Osteoblast (primary cell): ENCODE data around the gene RBM39. TPM values are rescaled to one million over a fixed set of nuclear protein-coding genes. Genes with fewer than 3 reads are reported as not detected.
"Not testable (repeated sequence)": the region's sequence is repeated elsewhere in the genome, so short reads cannot be mapped to it uniquely, and the experiment has no call there.

ENCODE experiments used
- DNase-seq: peaks from one replicate; pipeline ENCODE4 v3.0.0; 2011; ENCODE audit warnings: low spot score, mixed read lengths; ENCODE audit not compliant: insufficient read length; ENCODE audit errors: missing footprints
- H2AFZ ChIP-seq: 2 replicates; pipeline ENCODE4 v1.6.0; 2011; ENCODE audit warnings: mild to moderate bottlenecking, low read length
- H3K27ac ChIP-seq: 2 replicates; pipeline ENCODE4 v1.5.1; 2011; ENCODE audit warnings: mild to moderate bottlenecking, low read depth, low read length, moderate library complexity
- H3K27me3 ChIP-seq: 2 replicates; pipeline ENCODE4 v1.6.0; 2012; ENCODE audit warnings: mild to moderate bottlenecking, control low read depth, inconsistent platforms, low read length, moderate library complexity; ENCODE audit not compliant: insufficient read depth
- H3K36me3 ChIP-seq: 2 replicates; pipeline ENCODE4 v1.5.1; 2011; ENCODE audit warnings: mild to moderate bottlenecking, low read length, control low read depth, moderate library complexity; ENCODE audit not compliant: insufficient read depth
- H3K4me1 ChIP-seq: 2 replicates; pipeline ENCODE4 v1.5.1; 2011; ENCODE audit warnings: mild to moderate bottlenecking, low read length, control low read depth, moderate library complexity; ENCODE audit not compliant: insufficient read depth
- H3K4me2 ChIP-seq: 2 replicates; pipeline ENCODE4 v1.6.0; 2011; ENCODE audit warnings: mild to moderate bottlenecking, low read length; ENCODE audit not compliant: insufficient read depth
- H3K4me3 ChIP-seq: fragments of 200-600 bp; sonication (generic); 3 replicates; pipeline ENCODE4 v1.5.1; 2012; ENCODE audit warnings: mild to moderate bottlenecking, low read length, inconsistent platforms; ENCODE audit not compliant: insufficient read depth
- H3K79me2 ChIP-seq: 2 replicates; pipeline ENCODE4 v1.6.0; 2012; ENCODE audit warnings: mild to moderate bottlenecking, low read length, control low read depth, inconsistent platforms; ENCODE audit not compliant: insufficient read depth
- H3K9me3 ChIP-seq: 2 replicates; pipeline ENCODE4 v1.5.1; 2011; ENCODE audit warnings: low read depth, low read length, control low read depth
- H4K20me1 ChIP-seq: 2 replicates; pipeline ENCODE4 v1.6.0; 2012; ENCODE audit warnings: mild to moderate bottlenecking, low read length, control low read depth; ENCODE audit not compliant: insufficient read depth
- CTCF ChIP-seq: IDR thresholded peaks from 2 replicates; pipeline ENCODE4 v1.5.1; 2011; ENCODE audit warnings: mild to moderate bottlenecking, low read depth, low read length, moderate library complexity; ENCODE audit errors: extremely low read depth
- total RNA-seq: library from RNA; depleted of rRNA; stranded (reverse); fragments of >200 nt; gene quantifications from 2 replicates; pipeline ENCODE4 v1.2.3, GENCODE V29; 2012

The RBM39 gene
- total RNA-seq, 1 donor: 300 TPM

- H3K9me3 ChIP-seq: no peaks in the 10 kb centered on the region
- H3K27me3 ChIP-seq: no peaks in the 10 kb centered on the region
- H4K20me1 ChIP-seq: peaks cover 83% of the 10 kb centered on the region
- no peak for TF ChIP-seq CTCF
- peaks cover 98% of the 10 kb centered on the region for H3K79me2 ChIP-seq
- peaks cover 8% of the 10 kb centered on the region for H3K4me1 ChIP-seq
- H3K4me3 ChIP-seq: no peak overlapping the region
- H2AFZ ChIP-seq: no peak overlapping the region
- H3K36me3 ChIP-seq: peaks cover 97% of the 10 kb centered on the region
- no peak overlapping the region for H3K27ac ChIP-seq
- no peak overlapping the region for H3K4me2 ChIP-seq
- no peak for DNase-seq
These were observed 20.8 kb downstream of the RBM39 start for GRCh38 chr20:35721219-35721618.

GRCh38 chr20:35720165-35721123 lies 21.6 kb downstream of the RBM39 start:
- peaks cover 80% of the 10 kb centered on the region for H4K20me1 ChIP-seq
- peak overlapping the region; percentile 5 for H3K27ac ChIP-seq
- peaks cover 99% of the 10 kb centered on the region for H3K36me3 ChIP-seq

GRCh38 chr20:35719717-35720116 lies 22.3 kb downstream of the RBM39 start:
- H3K9me3 ChIP-seq: no peaks in the 10 kb centered on the region
- no peaks in the 10 kb centered on the region for H3K27me3 ChIP-seq
- peaks cover 99% of the 10 kb centered on the region for H3K36me3 ChIP-seq
- no peak for DNase-seq
- no peak overlapping the region for H2AFZ ChIP-seq
- H3K27ac ChIP-seq: peak overlapping the region; percentile 5
- peaks cover 98% of the 10 kb centered on the region for H3K79me2 ChIP-seq
- TF ChIP-seq CTCF: no peak
- peaks cover 8% of the 10 kb centered on the region for H3K4me1 ChIP-seq
- no peak overlapping the region for H3K4me2 ChIP-seq
- no peak overlapping the region for H3K4me3 ChIP-seq
- peaks cover 84% of the 10 kb centered on the region for H4K20me1 ChIP-seq

More at GRCh38 chr20:35720165-35721123, 21.6 kb downstream of the RBM39 start:
- Histone ChIP-seq H3K4me3 (no peak overlapping the region), H3K27me3 (no peaks in the 10 kb centered on the region), H3K4me2 (no peak overlapping the region), H2AFZ (no peak overlapping the region), H3K79me2 (peaks cover 97% of the 10 kb centered on the region), H3K4me1 (peaks cover 8% of the 10 kb centered on the region), H3K9me3 (no peaks in the 10 kb centered on the region)
- TF ChIP-seq CTCF: no peak
- no peak for DNase-seq

- Histone ChIP-seq H3K9me3 (no peaks in the 10 kb centered on the region), H3K79me2 (peaks cover 97% of the 10 kb centered on the region), H3K4me3 (no peak overlapping the region), H2AFZ (no peak overlapping the region), H3K4me1 (peaks cover 8% of the 10 kb centered on the region), H3K27ac (peak overlapping the region; percentile 30), H4K20me1 (peaks cover 83% of the 10 kb centered on the region), H3K36me3 (peaks cover 99% of the 10 kb centered on the region), H3K27me3 (no peaks in the 10 kb centered on the region), H3K4me2 (no peak overlapping the region)
- no peak for DNase-seq
- TF ChIP-seq CTCF: no peak
These were observed 23.0 kb downstream of the RBM39 start for GRCh38 chr20:35718972-35719635.

- not testable (repeated sequence) for DNase-seq, H3K4me2 ChIP-seq, H3K4me3 ChIP-seq, H2AFZ ChIP-seq, H3K9me3 ChIP-seq, H3K4me1 ChIP-seq, H3K27me3 ChIP-seq
- Histone ChIP-seq H3K79me2 (peaks cover 97% of the 10 kb centered on the region), H4K20me1 (peaks cover 84% of the 10 kb centered on the region), H3K27ac (peak overlapping the region; percentile 30), H3K36me3 (peaks cover 99% of the 10 kb centered on the region)
These were observed 23.7 kb downstream of the RBM39 start for GRCh38 chr20:35718321-35718720.
